ENCODE data around the gene SYTL1.

The SYTL1 gene

GRCh38 chr1:27377760-27378495, 36.1 kb downstream of the SYTL1 start:
- TF ChIP-seq, protein P1, sequence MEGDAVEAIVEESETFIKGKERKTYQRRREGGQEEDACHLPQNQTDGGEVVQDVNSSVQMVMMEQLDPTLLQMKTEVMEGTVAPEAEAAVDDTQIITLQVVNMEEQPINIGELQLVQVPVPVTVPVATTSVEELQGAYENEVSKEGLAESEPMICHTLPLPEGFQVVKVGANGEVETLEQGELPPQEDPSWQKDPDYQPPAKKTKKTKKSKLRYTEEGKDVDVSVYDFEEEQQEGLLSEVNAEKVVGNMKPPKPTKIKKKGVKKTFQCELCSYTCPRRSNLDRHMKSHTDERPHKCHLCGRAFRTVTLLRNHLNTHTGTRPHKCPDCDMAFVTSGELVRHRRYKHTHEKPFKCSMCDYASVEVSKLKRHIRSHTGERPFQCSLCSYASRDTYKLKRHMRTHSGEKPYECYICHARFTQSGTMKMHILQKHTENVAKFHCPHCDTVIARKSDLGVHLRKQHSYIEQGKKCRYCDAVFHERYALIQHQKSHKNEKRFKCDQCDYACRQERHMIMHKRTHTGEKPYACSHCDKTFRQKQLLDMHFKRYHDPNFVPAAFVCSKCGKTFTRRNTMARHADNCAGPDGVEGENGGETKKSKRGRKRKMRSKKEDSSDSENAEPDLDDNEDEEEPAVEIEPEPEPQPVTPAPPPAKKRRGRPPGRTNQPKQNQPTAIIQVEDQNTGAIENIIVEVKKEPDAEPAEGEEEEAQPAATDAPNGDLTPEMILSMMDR (IDR thresholded peaks at IDR 0.05; ENCODE audit: control insufficient read depth, extremely low read depth, insufficient read depth): no peak
- H3K4me3 ChIP-seq (ENCODE audit: low read depth, low read length): no peak overlapping the region
- no peak for DNase-seq (ENCODE audit: low read depth)

DNA sequence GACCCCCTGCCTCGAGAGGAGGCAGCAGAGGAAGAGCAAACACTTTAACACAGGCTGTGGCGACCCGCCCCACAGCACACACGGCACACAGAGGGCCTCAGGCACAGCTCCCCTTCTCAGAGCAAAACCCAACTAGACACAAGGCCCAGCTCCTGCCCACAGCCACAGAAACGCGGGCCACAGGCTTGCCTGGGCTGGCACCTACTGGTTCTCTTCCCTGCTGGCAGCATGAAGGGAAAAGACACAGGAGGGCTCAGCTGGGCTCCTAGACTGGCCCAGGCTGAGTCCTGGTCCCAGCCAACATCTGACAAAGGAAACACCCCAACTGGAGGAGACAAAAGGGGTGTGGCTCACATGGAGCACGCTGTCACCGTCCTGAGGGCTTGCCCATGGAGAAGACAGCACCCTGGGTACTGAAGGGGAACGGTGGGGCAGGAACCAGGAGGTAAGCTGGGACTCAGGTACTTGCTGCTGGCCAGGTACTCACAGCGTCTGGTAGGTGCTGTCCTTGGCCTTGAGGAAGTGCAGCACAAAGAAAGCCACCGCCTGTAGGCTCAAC, 37.8 kb downstream of the SYTL1 start:
- DNase-seq (ENCODE audit: low read depth): no peak
- no peak overlapping the region for H3K4me3 ChIP-seq (ENCODE audit: low read depth, low read length)
- TF ChIP-seq, protein P1 (IDR thresholded peaks at IDR 0.05; ENCODE audit: control insufficient read depth, extremely low read depth, insufficient read depth): no peak

- TF ChIP-seq, protein P1 (IDR thresholded peaks at IDR 0.05; ENCODE audit: control insufficient read depth, extremely low read depth, insufficient read depth): no peak
- no peak overlapping the region for H3K4me3 ChIP-seq (ENCODE audit: low read depth, low read length)
- DNase-seq (ENCODE audit: low read depth): no peak
Measured at GRCh38 chr1:27380224-27380623, 38.4 kb downstream of the SYTL1 start.

- TF ChIP-seq, protein P1 (IDR thresholded peaks at IDR 0.05; ENCODE audit: control insufficient read depth, extremely low read depth, insufficient read depth): no peak
- no peak overlapping the region for H3K4me3 ChIP-seq (ENCODE audit: low read depth, low read length)
- DNase-seq (ENCODE audit: low read depth): no peak
Measured at GRCh38 chr1:27380766-27381733, 39.2 kb downstream of the SYTL1 start.

DNA sequence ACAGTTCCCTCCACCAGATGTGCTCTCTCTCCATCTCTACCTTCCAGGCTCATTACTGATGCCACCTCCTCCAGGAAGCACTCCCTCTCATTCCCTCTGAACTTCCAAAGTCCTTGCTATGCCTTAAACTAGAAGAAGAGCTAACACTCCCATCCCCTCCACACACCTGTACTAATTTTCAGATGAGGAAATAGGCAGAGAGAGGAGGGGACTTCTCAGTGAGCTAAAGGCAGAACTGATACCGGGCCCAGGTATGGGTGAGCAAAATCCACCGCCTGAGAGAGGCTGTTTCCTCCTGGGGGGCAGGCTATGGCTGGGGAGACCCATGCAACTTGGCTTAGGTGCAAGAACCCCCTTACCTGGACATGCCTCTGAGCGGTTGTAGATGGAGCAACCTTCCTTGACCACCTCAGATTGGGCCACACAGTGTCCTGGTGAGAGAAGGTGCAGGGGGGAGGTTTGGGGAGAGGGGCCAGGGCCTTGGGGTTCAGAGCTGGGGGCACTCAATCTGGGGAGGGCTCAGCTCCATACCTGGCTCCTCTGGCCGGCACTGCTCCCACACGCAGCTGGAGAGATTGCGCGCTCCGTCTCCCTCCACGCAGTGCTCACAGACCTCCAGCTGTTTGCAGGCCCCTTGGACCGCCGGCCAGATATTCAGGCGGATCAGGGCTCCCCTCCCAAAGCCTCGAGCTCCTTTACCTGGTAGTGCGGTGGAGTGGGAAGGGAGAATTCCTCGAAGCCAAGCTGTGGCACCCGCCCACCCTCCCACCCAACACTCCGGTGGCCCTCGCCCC, 40.3 kb downstream of the SYTL1 start:
- H3K4me3 ChIP-seq (ENCODE audit: low read depth, low read length): no peak overlapping the region

More for the DNA sequence above, 40.3 kb downstream of the SYTL1 start:
- no peak for DNase-seq (ENCODE audit: low read depth)
- TF ChIP-seq, protein P1 (IDR thresholded peaks at IDR 0.05; ENCODE audit: control insufficient read depth, extremely low read depth, insufficient read depth): no peak
